HG03460 (cell line): ENCODE measurements around the gene HNRNPR.
"Not testable (repeated sequence)": the region's sequence is repeated elsewhere in the genome, so short reads cannot be mapped to it uniquely, and the experiment has no call there.

Source experiments
- ATAC-seq: cut with Tn5 transposase; IDR thresholded peaks from one replicate; pipeline ENCODE4 v1.9.1; 2021; ENCODE audit not compliant: unreplicated experiment

Gene HNRNPR

GRCh38 chr1:23257371-23257770, 86.7 kb downstream of the HNRNPR start:
- ATAC-seq: not testable (repeated sequence)
